Measurements from ENCODE around the gene BEND2.

DNA sequence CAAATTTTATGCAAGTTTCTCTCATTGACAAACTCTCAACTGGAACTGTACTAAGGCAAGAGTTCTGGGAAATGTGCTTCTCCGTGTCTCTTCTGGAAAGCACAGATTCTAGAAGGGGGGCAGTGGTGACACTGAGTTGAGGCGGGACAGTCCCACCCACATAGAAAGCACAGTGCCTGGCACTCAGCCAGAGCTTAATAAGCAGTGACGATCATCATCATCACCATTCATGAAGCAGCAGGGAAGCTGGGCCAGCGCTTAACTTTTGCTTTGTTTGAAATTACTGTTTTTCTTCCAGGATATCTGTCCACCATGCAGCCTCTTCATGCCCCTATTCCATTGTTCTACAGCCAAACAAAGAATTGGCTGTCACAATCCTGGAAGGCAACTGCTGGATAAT, 60.3 kb downstream of the BEND2 start:
- TF ChIP-seq, protein P1, sequence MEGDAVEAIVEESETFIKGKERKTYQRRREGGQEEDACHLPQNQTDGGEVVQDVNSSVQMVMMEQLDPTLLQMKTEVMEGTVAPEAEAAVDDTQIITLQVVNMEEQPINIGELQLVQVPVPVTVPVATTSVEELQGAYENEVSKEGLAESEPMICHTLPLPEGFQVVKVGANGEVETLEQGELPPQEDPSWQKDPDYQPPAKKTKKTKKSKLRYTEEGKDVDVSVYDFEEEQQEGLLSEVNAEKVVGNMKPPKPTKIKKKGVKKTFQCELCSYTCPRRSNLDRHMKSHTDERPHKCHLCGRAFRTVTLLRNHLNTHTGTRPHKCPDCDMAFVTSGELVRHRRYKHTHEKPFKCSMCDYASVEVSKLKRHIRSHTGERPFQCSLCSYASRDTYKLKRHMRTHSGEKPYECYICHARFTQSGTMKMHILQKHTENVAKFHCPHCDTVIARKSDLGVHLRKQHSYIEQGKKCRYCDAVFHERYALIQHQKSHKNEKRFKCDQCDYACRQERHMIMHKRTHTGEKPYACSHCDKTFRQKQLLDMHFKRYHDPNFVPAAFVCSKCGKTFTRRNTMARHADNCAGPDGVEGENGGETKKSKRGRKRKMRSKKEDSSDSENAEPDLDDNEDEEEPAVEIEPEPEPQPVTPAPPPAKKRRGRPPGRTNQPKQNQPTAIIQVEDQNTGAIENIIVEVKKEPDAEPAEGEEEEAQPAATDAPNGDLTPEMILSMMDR (IDR thresholded peaks at IDR 0.05) = no peak
- TF ChIP-seq POLR2AphosphoS5 (IDR thresholded peaks at IDR 0.05; ENCODE audit: low read depth, low read length) (no peak), SIN3A (IDR thresholded peaks at IDR 0.05; ENCODE audit: borderline replicate concordance, insufficient read depth, low read depth, low read length) (no peak), TCF7L2 (IDR thresholded peaks at IDR 0.05; ENCODE audit: low read depth, low read length) (no peak)
- TF ChIP-seq, protein P2, sequence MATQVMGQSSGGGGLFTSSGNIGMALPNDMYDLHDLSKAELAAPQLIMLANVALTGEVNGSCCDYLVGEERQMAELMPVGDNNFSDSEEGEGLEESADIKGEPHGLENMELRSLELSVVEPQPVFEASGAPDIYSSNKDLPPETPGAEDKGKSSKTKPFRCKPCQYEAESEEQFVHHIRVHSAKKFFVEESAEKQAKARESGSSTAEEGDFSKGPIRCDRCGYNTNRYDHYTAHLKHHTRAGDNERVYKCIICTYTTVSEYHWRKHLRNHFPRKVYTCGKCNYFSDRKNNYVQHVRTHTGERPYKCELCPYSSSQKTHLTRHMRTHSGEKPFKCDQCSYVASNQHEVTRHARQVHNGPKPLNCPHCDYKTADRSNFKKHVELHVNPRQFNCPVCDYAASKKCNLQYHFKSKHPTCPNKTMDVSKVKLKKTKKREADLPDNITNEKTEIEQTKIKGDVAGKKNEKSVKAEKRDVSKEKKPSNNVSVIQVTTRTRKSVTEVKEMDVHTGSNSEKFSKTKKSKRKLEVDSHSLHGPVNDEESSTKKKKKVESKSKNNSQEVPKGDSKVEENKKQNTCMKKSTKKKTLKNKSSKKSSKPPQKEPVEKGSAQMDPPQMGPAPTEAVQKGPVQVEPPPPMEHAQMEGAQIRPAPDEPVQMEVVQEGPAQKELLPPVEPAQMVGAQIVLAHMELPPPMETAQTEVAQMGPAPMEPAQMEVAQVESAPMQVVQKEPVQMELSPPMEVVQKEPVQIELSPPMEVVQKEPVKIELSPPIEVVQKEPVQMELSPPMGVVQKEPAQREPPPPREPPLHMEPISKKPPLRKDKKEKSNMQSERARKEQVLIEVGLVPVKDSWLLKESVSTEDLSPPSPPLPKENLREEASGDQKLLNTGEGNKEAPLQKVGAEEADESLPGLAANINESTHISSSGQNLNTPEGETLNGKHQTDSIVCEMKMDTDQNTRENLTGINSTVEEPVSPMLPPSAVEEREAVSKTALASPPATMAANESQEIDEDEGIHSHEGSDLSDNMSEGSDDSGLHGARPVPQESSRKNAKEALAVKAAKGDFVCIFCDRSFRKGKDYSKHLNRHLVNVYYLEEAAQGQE (IDR thresholded peaks at IDR 0.05; ENCODE audit: insufficient read depth in 1 of 2, low read depth in 2 of 2, low read length in 1 of 2) = no peak

Measured in Panc1 (cell line).